Measurements from ENCODE around the gene FARP1.

FARP1 gene

DNA sequence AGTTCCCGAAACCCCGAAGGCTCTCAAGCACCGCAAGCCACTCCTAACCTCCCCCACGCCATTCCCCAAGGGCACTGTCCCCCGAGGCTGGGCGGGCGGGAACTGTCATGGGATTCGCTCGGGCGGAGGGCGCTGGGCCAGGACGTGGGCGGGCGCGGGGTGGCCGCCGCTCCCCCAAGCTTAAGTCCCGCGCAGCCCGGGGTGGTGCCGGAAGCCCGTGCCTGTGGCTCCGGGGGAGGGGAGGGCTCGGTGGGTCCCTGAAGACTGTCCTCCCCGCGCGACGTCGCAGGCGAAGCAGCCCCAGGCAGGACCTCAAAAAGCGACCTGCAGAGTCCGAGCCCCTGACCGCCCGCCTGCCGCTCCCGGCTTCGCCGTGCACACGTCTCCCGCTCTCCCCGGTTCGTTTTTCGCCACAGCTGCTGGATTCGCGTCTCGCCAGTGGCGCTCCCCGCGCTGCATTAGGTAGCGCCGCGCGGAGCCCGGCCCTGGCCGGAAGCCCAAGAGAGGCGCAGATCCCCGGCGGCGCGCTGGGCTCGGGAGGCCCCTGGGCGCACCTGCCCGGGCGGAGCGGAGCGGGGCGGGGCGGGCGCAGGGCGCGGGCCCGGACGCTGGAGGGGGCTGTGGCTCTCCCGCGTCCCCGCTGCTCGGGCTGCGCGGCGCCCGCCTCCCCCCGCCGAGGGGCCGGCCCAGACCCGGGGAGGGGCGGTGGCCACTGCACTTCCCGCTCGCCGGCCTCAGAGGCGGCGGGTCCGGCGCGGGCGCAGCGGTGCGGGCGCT lies at the start of gene FARP1:
TSS of gene FARP1 (plus strand) at position 715 of the 777 bp plus-strand sequence. CDS start 70,149 bp downstream, outside the sequence.
- in situ Hi-C loops (cut with MboI; ENCODE audit: low sequenced_read_pairs), result no loop called here

GRCh38 chr13:98094678-98095266 lies 48.1 kb upstream of the FARP1 start:
- in situ Hi-C loops (cut with MboI; ENCODE audit: low sequenced_read_pairs), result no loop called here

DNA sequence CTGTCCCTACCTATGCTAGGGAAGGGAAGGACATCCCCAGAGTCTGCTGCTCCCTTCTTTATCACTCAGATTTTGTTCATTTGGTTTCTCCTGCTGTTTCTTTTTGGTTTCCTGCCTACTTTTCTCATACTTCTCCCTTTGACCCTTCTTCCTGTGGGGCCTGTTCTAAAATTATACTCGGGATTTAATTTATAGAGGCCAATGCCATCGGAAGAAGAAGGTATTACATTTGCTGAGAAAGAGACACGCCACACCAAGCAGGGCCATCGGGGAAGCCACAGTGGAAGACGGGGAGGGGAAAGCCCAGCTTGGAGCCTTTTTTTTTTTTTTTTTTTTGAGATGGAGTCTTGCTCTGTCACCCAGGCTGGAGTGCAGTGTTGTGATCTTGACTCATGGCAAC lies 46.8 kb upstream of the FARP1 start:
- in situ Hi-C loops (cut with MboI; ENCODE audit: low sequenced_read_pairs), result no loop called here

- in situ Hi-C loops (cut with MboI; ENCODE audit: low sequenced_read_pairs), result no loop called here
Measured at GRCh38 chr13:98097749-98098148, 45.1 kb upstream of the FARP1 start.

DNA sequence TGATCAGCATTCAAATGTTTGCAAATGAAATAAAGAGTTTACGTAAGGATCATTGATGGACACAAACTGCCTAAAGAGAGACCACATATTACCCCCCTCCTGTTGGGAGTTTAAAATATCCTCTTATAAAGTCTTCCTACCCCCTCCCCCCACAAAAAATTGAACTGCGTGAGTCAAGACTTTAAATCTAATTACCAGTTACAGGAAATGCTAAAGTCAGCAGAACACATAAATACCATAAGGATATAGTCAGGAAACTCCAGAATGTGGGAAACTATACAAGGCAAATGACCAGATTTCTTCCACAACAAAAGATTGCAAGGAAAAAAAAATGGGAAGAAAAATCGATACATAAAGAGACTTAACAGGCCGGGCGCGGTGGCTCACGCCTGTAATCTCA lies 44.4 kb upstream of the FARP1 start:
- in situ Hi-C loops (cut with MboI; ENCODE audit: low sequenced_read_pairs), result no loop called here

DNA sequence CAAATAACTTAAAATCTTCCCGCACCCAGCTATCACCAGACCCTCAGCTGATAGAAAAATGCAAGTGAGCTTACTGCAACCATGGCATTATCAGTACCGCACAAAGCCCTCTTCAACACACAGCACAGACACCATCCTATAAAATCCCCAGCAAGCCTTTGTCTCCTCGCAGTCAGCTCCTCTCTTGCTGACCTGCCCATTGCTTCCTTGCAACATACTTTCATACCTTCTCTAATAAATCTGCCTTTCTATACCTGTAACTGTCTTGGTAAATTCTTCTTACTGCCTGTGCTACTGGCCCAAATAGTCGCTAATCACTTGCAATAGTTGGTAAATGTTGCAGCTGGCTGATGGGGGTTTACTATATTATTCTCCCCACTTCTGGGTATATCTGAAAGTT lies 43.3 kb upstream of the FARP1 start:
- in situ Hi-C loops (cut with MboI; ENCODE audit: low sequenced_read_pairs), result no loop called here

DNA sequence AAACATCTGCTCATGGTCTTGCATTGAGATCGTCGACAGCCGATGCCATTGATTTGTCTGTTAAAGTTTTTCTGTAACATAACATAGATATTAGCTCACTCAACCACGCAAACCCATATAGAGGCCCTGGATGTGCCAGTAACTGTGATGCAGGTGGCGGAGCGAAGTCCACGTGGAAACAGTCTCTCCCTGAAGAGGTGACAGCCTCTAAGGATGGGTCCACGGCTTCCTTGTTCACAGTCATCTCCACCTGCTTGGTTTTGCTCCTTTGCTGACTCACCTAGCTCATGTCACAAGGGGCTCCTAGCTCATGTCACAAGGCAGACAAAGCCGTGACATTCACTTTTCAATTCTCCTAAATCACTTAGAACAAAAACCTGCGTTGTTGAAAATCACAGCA lies 42.4 kb upstream of the FARP1 start:
- in situ Hi-C loops (cut with MboI; ENCODE audit: low sequenced_read_pairs), result no loop called here

- in situ Hi-C loops (cut with MboI; ENCODE audit: low sequenced_read_pairs), result no loop called here
Measured at GRCh38 chr13:98103531-98103930, 39.4 kb upstream of the FARP1 start.

DNA sequence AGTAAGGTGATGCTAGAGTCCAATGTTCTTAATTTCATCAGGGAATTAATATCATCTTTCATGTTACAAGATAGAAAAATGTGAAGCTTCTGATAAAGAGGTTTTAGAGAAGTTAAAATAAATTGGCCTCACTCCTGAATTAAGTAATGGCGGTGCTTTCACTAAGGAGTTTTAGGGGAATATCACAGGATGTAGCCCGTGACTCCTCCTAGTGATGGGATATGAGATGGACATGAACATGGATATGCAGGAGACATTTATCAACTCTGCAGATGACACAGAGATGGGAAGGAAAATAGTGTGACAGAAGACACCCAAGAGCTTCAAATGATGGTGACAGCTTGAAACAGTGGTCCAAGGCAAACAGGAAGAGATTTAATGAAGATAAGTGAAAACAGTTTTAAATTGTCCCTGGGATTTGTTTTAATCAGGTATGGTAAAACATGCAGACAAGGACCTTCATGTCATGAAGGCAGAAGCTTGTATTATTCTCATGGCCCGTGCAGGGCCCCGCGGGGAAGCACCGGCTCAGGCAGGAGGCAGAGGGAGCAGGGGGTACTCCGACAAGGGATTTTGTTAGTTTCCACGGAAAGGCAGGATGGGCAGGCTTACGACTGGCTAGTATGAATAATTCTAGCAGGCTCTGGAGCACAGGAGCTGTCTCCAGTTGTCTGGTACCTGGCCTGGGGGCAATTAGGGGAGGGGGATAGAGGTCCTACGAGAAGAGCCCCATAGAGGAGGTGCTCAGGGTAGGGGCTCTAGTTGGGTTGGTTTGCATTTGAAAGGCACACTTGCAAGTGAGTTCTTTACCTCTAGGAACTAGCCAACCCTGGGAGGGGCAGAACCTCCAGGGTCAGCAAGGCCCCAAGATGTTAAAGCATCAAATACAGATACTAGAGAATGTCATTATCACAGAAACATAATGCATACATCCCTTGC lies 38.7 kb upstream of the FARP1 start:
- in situ Hi-C loops (cut with MboI; ENCODE audit: low sequenced_read_pairs), result no loop called here

DNA sequence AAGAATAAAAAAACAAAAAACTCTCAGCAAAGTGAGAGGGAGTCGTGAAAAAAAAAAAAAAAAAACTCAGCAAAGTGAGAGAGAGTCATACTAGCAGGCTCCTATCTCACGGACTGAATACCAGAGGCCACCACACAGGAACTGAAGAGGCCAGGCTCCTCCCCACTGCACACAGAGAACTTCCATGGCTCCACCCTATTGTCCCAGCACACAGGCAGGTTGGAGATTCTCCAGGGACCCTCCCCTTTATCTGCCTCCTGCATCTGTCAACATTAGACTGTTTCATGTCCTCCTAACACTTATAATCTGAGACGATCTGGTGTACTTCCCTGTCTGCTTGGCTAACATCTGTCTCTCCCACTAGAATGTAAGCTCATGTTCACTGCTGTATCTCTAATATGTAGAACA lies 37.0 kb upstream of the FARP1 start:
- in situ Hi-C loops (cut with MboI; ENCODE audit: low sequenced_read_pairs), result no loop called here

DNA sequence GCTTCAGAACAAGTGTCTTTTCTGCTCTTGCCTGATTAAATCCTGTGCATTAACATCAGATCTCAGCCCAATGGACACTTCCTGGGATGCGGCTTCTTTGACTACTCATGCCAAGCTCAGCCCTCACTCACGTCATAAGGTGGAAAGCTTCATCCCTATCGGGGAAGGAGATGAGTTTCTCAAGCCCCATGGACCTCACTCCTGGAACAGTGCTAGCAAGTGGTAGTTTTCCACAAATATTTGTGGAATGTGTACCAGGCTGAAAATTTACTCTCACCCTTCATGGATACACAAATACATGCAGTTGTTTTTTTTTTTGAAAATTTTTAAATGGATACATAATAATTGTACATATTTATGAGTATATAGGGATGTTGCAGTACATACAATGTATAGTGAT lies 34.6 kb upstream of the FARP1 start:
- in situ Hi-C loops (cut with MboI; ENCODE audit: low sequenced_read_pairs), result no loop called here

- in situ Hi-C loops (cut with MboI; ENCODE audit: low sequenced_read_pairs), result no loop called here
Measured at GRCh38 chr13:98109226-98109853, 33.6 kb upstream of the FARP1 start.

DNA sequence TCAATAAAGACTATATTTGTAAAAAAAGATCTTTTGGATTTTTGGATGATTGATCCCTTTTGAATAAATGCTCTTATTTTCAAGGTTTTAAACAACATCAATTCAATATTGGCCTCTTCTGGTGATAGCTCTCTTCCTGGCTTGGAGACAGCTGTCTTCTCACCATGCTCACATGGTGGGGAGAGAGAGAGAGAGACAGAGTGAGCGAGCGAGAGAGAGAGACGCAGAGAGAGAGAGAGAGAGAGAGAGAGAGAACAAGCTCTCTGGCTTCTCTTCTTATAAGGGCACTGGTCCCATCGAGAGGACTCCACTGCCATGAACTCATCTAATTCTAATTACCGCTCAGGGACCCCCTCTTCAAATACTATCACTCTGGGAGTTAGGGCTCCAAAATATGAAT lies 32.1 kb upstream of the FARP1 start:
- in situ Hi-C loops (cut with MboI; ENCODE audit: low sequenced_read_pairs), result no loop called here

GRCh38 chr13:98111168-98112098 lies 31.5 kb upstream of the FARP1 start:
- in situ Hi-C loops (cut with MboI; ENCODE audit: low sequenced_read_pairs), result no loop called here

DNA sequence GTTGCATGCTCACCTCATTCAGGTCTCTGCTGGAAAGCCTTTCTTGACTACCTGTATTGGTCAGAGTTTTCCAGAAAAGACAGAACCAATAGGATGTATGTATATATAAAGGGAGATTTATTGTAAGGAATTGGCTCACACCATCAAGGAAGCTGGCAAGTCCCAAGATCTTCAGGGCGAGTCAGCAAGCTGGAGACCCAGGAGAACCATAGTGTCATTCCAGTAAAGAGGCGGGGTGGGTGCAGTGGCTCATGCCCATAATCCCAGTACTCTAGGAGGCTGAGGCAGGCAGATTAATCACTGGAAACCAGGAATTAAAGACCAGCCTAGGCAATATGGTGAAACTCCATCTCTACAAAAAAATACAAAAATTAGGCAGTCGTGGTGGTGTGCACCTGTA lies 30.4 kb upstream of the FARP1 start:
- in situ Hi-C loops (cut with MboI; ENCODE audit: low sequenced_read_pairs), result no loop called here

DNA sequence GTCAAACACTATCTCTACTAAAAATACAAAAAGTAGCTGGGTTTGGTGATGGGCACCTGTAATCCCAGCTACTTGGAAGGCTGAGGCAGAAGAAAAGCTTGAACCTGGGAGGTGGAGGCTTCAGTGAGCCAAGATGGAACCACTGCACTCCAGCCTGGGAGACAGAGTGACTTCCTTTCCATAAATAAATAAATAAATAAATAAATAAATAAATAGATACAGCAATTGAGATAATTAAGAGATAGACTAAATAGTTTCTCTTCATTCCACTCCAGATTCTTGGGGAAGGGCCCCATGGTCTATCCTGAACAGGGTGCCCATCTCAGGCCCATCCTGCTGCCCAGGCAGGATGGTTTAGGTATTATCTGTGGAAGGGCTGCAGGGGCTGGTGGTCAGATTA lies 24.0 kb upstream of the FARP1 start:
- in situ Hi-C loops (cut with MboI; ENCODE audit: low sequenced_read_pairs), result no loop called here

DNA sequence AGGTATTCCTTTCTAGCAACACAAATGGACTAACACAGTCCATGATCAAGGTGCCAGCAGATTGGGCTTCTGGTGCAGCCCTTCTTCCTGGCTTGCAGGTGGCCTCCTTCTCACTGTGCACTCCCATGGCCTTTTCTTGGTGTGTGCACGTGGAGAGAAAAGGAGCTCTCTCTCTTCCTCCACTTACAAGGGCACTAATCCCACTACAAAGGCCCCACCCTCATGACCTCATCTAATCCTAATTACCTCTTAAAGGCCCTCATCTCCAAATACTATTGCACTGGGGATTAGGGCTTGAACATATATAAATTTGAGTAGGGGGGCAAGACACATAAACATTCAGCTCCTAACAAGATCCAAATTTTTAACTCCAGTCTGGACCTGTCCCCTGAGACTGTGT lies 19.7 kb upstream of the FARP1 start:
- in situ Hi-C loops (cut with MboI; ENCODE audit: low sequenced_read_pairs), result no loop called here

DNA sequence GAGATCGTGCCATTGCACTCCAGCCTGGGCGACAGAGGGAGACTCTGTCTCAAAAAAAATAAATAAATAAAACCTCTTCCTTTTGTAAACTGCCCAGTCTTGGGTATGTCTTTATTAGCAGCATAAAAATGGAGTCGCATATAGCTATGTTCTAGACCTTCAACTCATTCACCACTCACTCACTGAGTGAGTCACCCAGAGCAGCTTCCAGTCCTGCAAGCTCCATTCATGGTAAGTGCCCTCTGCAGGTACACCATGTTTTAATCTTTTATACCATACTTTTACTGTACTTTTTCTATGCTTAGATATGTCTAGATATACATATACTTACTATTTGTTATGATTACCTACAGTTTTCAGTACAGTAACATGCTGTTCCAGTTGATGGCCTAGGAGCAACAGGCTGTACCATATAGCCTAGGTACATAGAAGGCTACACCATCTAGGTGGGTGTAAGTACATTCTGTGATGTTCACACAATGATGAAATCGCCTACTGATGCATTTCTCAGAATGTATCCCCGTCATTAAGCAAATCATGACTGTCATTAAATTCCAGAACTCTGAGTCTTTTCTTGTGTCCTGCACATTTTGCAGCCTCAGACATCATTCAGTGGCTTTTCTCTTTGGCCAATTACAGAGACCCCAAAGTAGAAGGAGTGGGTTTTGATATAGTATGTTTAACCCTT lies 13.7 kb upstream of the FARP1 start:
- in situ Hi-C loops (cut with MboI; ENCODE audit: low sequenced_read_pairs), result no loop called here

GRCh38 chr13:98133946-98134345 lies 8.9 kb upstream of the FARP1 start:
- in situ Hi-C loops (cut with MboI; ENCODE audit: low sequenced_read_pairs), result no loop called here

GRCh38 chr13:98134901-98135300 lies 8.0 kb upstream of the FARP1 start:
- in situ Hi-C loops (cut with MboI; ENCODE audit: low sequenced_read_pairs), result no loop called here

All from hTERT RPE-1 (cell line).